CD4-positive, alpha-beta T cell treated with Interleukin-6 for 4 hours (primary cell): ENCODE measurements around the gene FAM83G.
"Not testable (repeated sequence)": the region's sequence is repeated elsewhere in the genome, so short reads cannot be mapped to it uniquely, and the experiment has no call there.

Source experiments
- DNase-seq: peaks from one replicate; pipeline ENCODE4 v3.0.0-alpha.2; 2020; ENCODE audit warnings: mixed read lengths

The FAM83G gene, protein sequence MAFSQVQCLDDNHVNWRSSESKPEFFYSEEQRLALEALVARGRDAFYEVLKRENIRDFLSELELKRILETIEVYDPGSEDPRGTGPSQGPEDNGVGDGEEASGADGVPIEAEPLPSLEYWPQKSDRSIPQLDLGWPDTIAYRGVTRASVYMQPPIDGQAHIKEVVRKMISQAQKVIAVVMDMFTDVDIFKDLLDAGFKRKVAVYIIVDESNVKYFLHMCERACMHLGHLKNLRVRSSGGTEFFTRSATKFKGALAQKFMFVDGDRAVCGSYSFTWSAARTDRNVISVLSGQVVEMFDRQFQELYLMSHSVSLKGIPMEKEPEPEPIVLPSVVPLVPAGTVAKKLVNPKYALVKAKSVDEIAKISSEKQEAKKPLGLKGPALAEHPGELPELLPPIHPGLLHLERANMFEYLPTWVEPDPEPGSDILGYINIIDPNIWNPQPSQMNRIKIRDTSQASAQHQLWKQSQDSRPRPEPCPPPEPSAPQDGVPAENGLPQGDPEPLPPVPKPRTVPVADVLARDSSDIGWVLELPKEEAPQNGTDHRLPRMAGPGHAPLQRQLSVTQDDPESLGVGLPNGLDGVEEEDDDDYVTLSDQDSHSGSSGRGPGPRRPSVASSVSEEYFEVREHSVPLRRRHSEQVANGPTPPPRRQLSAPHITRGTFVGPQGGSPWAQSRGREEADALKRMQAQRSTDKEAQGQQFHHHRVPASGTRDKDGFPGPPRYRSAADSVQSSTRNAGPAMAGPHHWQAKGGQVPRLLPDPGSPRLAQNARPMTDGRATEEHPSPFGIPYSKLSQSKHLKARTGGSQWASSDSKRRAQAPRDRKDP

DNA sequence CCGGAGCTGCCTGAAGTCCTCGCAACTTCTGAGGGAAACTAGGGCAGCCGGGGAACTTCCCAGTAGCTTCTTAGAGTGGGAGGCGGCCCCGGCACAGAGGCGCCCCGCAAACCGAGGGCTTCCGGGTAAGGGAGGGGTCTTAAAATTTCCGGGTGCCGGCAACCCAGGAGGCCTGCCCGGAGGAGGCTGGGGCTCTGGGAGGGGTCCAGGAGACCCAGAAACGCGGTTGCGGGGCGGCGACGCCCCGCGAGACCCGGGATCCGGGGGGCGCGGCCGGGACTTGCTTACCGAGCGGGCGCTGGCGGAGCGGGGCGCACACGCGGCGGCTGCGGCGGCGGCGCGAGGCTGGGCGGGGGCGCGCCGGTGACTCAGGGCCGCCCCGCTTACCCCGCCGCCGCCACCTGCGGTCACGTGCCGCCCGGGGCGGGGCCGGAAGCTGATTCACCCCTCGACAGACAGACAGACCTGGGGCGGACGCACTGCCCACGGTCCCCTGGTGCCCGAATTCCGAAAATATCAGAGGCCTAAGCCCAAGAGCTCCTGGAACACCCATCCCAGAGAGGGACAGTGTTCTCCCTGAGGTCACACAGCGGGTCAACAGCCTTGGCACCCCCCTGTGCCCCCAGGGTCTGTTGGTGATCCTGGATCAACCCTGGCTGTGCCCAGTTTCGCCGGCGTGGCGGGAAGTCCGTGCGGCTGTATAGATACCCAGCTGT lies at the start of gene FAM83G:
Gene FAM83G (minus strand): TSS at position 344 of the 716 bp plus-strand sequence. CDS start 723 bp downstream, outside the sequence.
- peak; percentile 95 for DNase-seq

DNA sequence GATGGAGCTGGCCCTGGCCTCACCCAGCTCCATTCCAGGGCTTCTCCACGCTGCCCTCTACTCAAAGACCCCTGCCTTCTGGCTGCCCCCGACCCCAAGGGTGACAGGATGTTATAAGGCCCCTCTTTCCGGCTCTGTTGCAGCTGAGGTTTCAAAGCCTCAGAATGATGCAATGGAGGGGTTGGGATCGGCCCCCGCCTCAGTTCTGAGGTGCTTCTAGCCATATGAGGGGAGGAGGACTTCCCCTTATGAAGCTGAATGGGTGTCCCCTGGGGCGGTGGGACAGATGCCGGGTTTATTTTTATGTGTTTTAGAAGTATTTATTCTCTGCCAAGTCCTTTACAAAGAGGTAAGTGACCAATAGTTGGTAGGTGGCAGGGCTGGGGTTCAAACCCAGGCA lies 44.3 kb upstream of the FAM83G start:
- DNase-seq: not testable (repeated sequence)

- DNase-seq: not testable (repeated sequence)
Observed at GRCh38 chr17:19047510-19047909, 42.9 kb upstream of the FAM83G start.

DNA sequence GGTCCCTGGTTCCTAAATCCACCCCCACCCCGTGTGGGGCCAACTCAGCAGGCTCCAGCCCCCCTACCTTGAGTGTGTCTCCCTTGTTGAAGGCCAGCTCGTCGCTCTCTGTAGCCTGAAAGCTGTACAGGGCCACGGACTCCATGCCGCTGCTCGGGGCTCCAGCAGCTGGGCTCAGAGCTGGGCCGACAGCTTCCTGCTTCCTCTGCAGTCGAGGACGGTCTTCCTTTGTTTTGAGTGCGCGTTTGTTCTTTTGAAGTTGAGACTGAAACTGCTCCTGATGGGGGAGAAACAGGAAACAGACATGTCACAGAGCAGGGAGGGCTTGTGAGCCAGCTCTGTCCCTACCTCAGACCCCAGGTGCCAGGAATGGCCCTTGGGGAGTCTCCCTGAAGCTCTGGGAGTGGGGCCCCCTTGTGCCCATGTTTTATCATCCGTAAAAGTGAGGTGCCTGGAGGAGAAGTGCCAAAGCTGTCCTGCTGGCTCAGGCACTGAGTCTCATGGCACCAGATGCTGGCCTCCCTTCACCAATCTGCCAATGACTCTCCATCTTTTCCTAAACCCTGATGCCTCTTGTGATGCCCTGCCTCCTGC lies 42.3 kb upstream of the FAM83G start, which contains the start of gene GRAP:
Gene GRAP (minus strand): TSS at position 176 of the 594 bp plus-strand sequence. CDS start 31 bp downstream, at position 145.
- not testable (repeated sequence) for DNase-seq

DNA sequence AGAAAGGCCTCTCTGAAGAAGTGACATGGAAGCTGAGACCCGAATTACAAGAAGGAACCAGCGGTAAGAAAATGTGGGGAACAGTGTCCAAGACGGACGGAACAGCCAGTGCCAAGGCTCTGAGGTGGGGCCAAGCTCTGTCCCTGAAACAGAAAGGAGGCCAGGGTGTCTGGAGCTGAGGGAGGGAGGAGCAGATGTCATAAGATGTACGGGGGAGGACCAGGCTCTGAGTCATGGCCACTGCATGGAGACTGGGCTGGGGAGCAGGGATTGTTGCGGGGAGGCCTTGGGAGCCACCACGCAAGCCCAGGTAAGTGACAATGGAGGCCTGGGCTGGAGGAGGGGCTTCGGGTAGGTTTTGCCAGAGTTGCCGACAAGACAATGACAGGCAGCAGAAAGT lies 40.1 kb upstream of the FAM83G start:
- DNase-seq: not testable (repeated sequence)

DNA sequence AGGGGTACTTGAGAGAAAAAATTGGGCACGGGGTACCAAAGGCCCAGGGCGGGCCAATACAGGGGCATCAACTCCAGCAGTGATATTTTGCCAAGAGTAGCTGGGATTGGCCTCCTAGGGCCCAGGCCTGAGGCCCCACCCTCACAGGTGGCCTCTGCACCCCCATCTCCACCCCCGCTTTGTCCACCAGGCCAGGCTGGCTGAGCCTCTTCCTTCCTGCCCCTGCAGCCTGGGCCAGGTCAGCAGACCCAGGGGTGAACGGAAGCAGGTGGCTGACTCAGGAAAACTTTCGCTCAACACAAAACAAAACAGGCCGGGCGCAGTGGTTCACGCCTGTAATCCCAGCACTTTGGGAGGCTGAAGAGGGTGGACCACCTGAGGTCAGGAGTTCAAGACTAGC lies 38.5 kb upstream of the FAM83G start:
- not testable (repeated sequence) for DNase-seq

DNA sequence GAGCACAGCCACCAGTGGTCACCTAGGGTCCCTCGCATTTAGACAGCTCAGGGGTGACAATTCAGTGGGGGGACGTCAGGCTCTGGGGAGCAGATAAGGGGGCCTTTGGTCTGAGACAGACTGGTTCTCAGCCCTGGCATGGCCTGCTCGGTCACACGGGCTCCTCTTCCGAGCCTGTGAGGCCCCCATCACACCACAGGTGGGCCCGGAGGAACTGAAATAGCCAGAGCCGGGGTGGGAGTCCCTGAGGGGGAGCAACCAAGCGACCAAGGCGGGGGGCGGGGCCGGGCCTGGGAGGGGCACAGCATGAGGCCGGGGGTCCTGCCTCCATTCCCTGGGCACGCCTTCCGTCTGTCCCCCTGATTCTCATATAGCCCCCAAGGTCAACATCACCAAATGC lies 37.8 kb upstream of the FAM83G start:
- DNase-seq: not testable (repeated sequence)

DNA sequence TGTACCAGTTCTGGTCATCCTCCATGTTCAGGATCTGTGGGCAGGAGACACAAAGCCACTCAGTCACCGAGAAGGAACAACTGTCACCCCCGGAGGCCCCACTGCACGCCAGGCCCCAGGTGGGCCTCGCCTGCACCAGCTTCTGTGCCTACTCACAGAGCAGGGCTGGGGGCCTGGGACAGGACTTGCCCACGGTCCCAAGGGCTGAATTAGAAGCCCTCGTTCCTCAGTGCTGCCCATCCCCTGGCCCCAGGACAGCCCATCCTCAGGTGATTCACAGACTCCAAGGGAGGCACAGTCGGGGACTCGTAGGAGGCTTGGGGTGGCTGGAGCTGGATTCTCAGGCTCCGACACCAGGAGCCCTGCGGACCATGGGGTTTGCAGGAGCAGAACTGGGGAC lies 37.3 kb upstream of the FAM83G start:
- DNase-seq: not testable (repeated sequence)

DNA sequence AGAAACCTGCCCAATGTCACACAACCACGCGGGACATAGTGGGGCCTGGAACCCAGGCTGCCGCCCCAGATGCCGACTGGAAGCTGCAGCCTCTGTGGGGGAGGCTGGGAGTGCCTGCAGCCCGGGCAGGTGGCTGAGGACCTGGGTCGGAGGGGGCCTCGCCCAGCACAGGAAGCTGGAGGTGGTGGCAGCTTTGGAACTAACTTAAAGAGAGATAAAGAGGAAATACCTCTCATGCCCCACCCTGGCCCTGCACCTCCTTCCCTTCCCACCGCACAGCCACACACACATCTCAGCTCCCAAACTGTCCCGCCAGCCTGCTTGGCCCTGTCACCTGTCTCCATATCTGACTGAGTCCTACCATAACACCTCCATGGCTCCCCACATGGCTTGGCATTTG lies 35.8 kb upstream of the FAM83G start:
- not testable (repeated sequence) for DNase-seq

GRCh38 chr17:19038730-19039129 lies 34.2 kb upstream of the FAM83G start:
- DNase-seq: not testable (repeated sequence)

DNA sequence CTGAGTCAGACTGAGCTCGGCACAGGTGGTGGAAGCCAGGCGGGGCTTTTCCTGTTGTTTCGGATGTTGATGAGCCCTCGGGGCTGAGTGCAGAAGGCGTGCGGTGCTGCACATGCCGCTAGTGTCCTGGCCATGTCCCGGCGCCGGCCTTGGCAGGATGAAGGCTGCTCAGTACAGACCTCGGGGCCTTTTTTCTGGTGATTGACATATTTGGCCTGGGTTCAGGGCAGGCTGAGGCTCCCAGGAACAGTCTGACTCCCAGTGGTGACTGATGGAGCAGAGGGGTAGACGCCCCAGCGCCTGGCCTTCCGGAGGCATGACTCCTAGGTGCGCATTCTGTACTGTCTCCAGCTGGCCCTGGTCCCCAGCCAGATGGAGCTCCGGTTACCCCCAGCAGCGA lies 33.4 kb upstream of the FAM83G start:
- DNase-seq: not testable (repeated sequence)

DNA sequence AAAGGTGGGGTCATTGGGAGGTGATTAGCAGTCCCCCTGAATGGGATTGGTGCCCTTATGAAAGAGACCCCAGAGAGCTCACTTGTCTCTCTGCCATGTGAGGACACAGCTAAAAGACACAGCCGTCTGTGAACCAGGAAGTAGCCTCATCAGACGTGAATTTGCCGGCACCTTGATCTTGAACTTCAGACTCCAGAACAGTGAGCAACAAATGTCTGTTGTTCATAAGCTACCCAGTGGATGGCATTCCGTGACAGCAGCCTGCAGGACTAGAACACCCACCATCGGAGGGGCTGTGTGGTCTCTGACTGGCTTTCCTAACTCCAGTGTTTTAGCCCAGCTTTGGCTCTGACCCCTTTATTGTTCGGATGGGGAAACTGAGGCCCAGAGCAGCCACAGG lies 33.0 kb upstream of the FAM83G start:
- DNase-seq: not testable (repeated sequence)

DNA sequence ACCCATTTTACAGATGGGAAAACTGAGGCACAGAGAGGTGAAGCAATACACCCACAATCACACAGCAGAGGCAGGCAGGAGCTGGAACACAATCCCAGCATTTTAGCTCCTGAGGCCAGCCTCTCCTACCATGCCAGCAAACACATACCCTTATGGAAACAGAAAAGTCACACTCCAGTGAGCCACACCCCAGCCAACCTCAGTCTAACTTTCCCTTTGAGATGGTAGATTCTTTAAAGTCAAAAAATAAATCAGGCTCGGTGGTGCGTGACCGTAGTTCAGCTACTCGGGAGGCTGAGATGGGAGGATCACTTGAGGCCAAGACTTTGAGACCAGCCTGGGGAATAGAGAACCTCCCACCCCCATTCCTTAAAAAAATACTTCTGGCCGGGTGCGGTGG lies 31.6 kb upstream of the FAM83G start:
- not testable (repeated sequence) for DNase-seq

DNA sequence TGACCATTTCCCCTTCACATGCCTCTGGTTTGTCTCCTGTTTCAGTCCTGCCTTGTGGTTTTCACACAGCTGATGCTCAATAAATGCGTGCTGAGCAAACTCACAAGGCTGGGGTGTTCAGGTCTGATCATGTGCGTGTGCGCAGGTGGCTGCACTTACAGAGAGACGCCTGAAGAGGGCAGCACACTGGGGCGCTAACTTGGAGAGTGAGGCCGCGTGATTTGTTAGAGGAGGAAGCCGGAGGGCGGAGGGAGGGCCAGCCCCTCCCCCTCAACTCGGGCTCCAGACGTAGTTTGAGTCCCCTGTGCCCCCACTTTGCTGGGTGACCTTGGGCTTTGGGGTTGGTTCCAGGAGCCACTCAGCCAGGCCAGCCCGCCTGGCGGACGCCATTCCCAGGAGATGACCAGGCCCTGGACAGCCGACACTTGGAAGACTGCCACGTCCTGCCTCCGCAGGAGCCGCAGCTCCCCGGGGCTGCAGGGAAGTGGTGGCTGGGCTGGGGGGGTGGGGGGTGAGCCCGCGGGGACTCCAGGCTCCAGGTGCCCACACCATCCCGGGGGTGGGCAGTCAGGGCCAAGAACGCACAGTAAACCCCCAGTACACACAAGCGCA lies 27.9 kb upstream of the FAM83G start:
- DNase-seq: not testable (repeated sequence)

- DNase-seq: not testable (repeated sequence)
Observed at GRCh38 chr17:19031729-19032128, 27.2 kb upstream of the FAM83G start.

DNA sequence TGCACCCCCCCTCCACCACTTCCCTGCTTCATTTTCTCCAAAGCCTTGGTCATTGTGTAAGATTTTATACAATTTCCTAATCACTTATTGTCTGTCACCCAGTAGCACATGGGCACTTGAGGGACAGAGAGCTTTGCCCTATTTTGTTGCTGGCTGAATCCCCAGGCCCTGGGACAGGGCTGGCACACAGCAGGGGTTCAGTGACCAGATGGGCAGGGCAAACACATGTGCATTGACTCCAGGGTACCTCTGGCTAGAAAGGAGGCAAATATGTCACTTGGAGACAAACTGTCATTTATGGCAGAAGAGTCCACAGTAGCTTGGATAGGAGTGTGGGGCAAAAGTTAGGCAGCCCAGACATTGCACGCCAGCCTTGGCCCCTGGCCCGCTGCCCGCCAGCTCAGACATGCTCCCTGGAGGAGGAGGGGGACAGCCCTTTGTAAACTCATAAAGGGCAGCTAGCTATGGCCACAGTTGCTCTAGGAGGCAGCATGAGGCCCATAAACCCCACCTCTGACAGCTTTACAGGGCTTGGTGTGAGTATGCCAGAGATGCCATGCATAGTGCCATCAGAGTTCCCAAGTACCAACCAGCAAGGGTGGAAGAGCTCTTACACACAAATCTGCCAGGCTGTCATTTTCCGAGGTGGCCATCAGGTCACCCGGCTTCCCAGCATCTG lies 26.3 kb upstream of the FAM83G start:
- not testable (repeated sequence) for DNase-seq

DNA sequence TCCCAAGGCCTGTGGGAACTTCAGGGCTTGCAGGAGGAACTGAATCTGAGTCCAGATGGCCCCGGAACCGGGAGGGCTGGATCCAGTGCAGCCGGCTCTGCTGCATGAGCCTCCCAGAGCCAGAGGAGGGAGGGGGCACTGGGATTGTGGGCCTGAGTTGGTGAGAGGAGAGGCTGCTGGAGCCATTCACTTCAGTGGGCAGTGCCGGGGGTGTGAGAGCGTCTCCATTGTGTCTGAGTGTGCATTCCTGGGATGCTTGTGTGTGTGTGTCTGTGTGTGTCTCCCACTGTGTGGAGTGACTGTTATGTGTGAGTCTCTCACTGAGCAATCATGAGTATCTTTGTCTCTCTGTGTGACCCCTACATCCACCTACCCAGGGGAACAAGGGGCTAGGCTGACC lies 25.2 kb upstream of the FAM83G start:
- DNase-seq: not testable (repeated sequence)

DNA sequence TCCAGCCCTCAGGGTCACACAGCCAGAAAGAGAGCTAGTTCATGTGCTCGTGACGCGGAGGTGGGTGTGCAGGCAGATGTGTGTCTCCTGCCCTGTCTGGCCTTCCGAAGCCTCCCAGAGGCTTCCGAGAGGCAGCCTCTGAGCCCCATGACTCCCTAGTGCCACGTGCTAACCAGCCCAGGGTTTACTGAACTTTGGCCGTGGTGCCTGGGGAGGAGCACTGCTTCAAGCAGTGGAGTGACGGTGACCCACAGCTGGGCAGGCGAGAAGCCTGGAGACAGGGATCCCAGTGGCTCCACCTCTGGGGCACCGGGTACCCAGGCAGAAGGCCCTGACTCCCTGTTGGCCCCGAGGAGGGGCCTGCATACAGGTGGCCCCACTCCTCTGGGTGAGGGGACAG lies 24.1 kb upstream of the FAM83G start:
- not testable (repeated sequence) for DNase-seq

- DNase-seq: peak; percentile 46
Observed at GRCh38 chr17:19024101-19025078, 19.8 kb upstream of the FAM83G start.
